ENCODE measurements around the gene TAS1R2.

DNA sequence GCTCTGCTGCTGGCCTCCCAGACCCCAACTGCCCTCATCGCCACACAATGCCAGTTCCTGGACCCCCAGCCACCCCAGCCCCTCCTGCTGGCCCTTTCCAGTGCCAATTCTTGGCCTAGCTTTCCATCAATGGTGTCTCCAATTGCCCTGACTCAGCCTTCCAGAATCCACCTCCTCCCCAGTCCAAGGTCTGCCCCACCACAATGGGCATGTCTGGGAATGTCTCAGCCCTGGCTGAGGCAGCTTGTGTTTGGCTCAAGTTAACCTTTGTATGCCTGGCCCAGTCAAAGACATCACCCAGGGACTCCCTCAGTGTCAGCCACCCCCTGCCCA lies 26.5 kb upstream of the TAS1R2 start:
- TF ChIP-seq POLR2AphosphoS5 (IDR thresholded peaks at IDR 0.05) (no peak), POLR2A (IDR thresholded peaks at IDR 0.05) (no peak)
